Mesendoderm (in vitro differentiated cells): ENCODE results near the gene TRPM3.

ENCODE experiments used
- DNase-seq: peaks from one replicate; pipeline ENCODE4 v3.0.0; 2013
- H2AK5ac ChIP-seq: 2 replicates; pipeline ENCODE4 v1.6.1; 2013; ENCODE audit warnings: low read length, inconsistent platforms
- H2BK120ac ChIP-seq: 2 replicates; pipeline ENCODE4 v1.6.1; 2013; ENCODE audit warnings: low read depth, mild to moderate bottlenecking, low read length, moderate library complexity, mixed read lengths
- H2BK15ac ChIP-seq: replicated peaks from 2 replicates; pipeline ENCODE4 v1.6.1; 2013; ENCODE audit warnings: low read depth, mild to moderate bottlenecking, moderate library complexity
- H2BK5ac ChIP-seq: 2 replicates; pipeline ENCODE4 v1.6.1; 2013; ENCODE audit warnings: low read length, inconsistent platforms
- H3K18ac ChIP-seq: 2 replicates; pipeline ENCODE4 v1.6.1; 2013; ENCODE audit warnings: mild to moderate bottlenecking, low read length, mixed read lengths
- H3K23ac ChIP-seq: one replicate; pipeline ENCODE4 v1.6.1; 2013; ENCODE audit warnings: low read length
- H3K27ac ChIP-seq: 2 replicates; pipeline ENCODE4 v1.5.1; 2013; ENCODE audit warnings: low read depth, mild to moderate bottlenecking, inconsistent platforms, low read length, moderate library complexity
- H3K27me3 ChIP-seq: 2 replicates; pipeline ENCODE4 v1.6.1; 2013; ENCODE audit warnings: low read length, control low read depth, mild to moderate bottlenecking, inconsistent platforms; ENCODE audit not compliant: insufficient read depth, poor library complexity
- H3K36me3 ChIP-seq: 2 replicates; pipeline ENCODE4 v1.6.1; 2013; ENCODE audit warnings: low read length, inconsistent platforms; ENCODE audit not compliant: control insufficient read depth, insufficient read depth
- H3K4ac ChIP-seq: one replicate; pipeline ENCODE4 v1.6.1; 2013; ENCODE audit warnings: low read depth, mild to moderate bottlenecking, low read length, moderate library complexity
- H3K4me1 ChIP-seq: 2 replicates; pipeline ENCODE4 v1.6.1; 2013; ENCODE audit warnings: low read depth, low read length, inconsistent platforms; ENCODE audit not compliant: control insufficient read depth
- H3K4me2 ChIP-seq: 2 replicates; pipeline ENCODE4 v1.6.1; 2013; ENCODE audit warnings: low read length
- H3K4me3 ChIP-seq: 2 replicates; pipeline ENCODE4 v1.5.1; 2013; ENCODE audit warnings: mild to moderate bottlenecking, low read length
- H3K56ac ChIP-seq: one replicate; pipeline ENCODE4 v1.6.1; 2013; ENCODE audit warnings: low read length
- H3K79me1 ChIP-seq: 2 replicates; pipeline ENCODE4 v1.6.1; 2013; ENCODE audit warnings: low read length, inconsistent platforms
- H3K79me2 ChIP-seq: 2 replicates; pipeline ENCODE4 v1.6.1; 2013; ENCODE audit warnings: mild to moderate bottlenecking, low read length; ENCODE audit not compliant: control insufficient read depth, insufficient read depth
- H3K9ac ChIP-seq: 2 replicates; pipeline ENCODE4 v1.6.1; 2013; ENCODE audit warnings: low read length, inconsistent platforms
- H4K5ac ChIP-seq: one replicate; pipeline ENCODE4 v1.6.1; 2013; ENCODE audit warnings: low read length
- H4K8ac ChIP-seq: one replicate; pipeline ENCODE4 v1.6.1; 2013; ENCODE audit warnings: low read depth, mild to moderate bottlenecking, control low read depth, low read length, moderate library complexity
- WGBS: extraction: QIAGEN DNeasy Blood & Tissue Kit; methylation state at CpG from one replicate; pipeline ENCODE4 v1.1.7; 2013; ENCODE audit warnings: low lambda C conversion rate, missing lambda C conversion rate; ENCODE audit not compliant: insufficient coverage; ENCODE audit errors: extremely low coverage; 5-methylcytosine and 5-hydroxymethylcytosine counted together

TRPM3 gene

DNA sequence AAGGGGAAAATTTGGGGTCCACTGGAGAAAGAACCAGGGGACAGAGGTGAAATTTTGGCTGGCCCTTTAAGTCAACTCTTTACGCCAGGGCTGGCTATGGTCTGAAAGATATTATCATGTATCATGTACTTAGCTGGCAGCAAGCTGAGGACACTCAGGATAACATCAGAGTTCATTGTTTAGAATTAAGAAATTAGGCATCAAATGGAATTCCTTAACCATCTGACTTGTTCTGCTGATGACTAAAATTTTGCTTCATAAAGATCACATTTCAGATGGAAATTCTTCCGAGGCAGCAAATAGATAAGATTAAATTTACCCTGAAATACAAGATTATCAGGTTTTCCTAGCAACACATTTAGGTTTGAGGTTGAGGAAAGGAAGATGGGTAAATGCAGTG lies 437.6 kb downstream of the TRPM3 start:
- Histone ChIP-seq H3K27ac (no peak overlapping the region), H3K27me3 (no peaks in the 10 kb centered on the region), H3K4me2 (no peak overlapping the region), H3K23ac (no peak overlapping the region), H2BK120ac (no peak overlapping the region), H3K4ac (no peak overlapping the region), H3K79me2 (no peaks in the 10 kb centered on the region), H2BK15ac (no peak overlapping the region), H3K18ac (no peak overlapping the region), H4K8ac (no peak overlapping the region), H3K4me3 (no peak overlapping the region), H3K56ac (no peak overlapping the region), H4K5ac (no peak overlapping the region), H2BK5ac (no peak overlapping the region), H2AK5ac (no peak overlapping the region), H3K36me3 (no peaks in the 10 kb centered on the region), H3K4me1 (no peaks in the 10 kb centered on the region), H3K79me1 (no peaks in the 10 kb centered on the region), H3K9ac (no peak overlapping the region)
- no peak for DNase-seq
- WGBS: no CpG with 5 or more reads among the region's 2 CpGs

DNA sequence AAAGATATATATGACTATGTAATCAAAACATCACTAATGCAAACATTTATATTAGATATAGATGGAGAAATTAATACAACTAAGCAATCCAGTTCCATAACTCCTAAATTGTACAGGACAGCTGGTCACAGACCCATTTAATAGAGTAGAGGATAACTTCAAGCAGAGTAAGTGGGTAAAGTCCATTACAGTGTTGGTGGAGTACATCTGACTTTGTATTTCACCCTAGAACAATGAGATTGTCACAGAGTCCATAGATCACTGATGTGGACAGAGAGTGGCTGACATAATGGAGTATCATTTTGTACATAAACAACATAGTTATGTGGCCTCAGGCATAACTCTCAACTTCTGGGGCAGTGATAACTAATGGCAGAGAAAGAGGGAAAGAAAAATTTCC lies 439.1 kb downstream of the TRPM3 start:
- no peak overlapping the region for H3K56ac ChIP-seq
- H3K18ac ChIP-seq: no peak overlapping the region
- H2BK5ac ChIP-seq: no peak overlapping the region
- H2AK5ac ChIP-seq: no peak overlapping the region
- H3K27ac ChIP-seq: no peak overlapping the region
- no peak overlapping the region for H3K9ac ChIP-seq
- no peak overlapping the region for H4K5ac ChIP-seq
- H3K4ac ChIP-seq: no peak overlapping the region
- H3K79me2 ChIP-seq: no peaks in the 10 kb centered on the region
- H4K8ac ChIP-seq: no peak overlapping the region
- no peaks in the 10 kb centered on the region for H3K36me3 ChIP-seq
- DNase-seq: no peak
- no peak overlapping the region for H3K23ac ChIP-seq
- H3K4me3 ChIP-seq: no peak overlapping the region
- no peak overlapping the region for H2BK15ac ChIP-seq
- H3K4me2 ChIP-seq: no peak overlapping the region
- no peaks in the 10 kb centered on the region for H3K79me1 ChIP-seq
- no peaks in the 10 kb centered on the region for H3K27me3 ChIP-seq
- H3K4me1 ChIP-seq: no peaks in the 10 kb centered on the region
- no peak overlapping the region for H2BK120ac ChIP-seq

DNA sequence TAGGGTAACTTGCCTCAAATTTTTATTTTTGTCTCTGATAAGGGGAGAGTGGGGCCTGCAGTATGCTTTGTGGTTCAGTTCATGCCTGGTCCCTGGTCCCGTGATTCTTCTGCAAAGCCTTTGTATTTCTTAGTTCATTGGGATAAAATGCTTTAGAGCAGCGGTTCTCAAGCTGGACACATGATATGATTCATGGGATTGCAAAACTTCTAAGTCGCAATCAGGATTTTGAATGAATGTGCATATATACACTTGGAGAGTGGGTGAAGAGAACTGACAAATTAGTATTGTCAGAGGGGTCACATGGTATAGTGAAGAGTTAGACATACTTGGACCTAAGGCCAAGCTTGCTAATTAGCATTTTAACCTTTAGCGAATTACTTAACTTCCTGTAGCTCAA lies 441.6 kb downstream of the TRPM3 start:
- no peak overlapping the region for H3K4me2 ChIP-seq
- no peak overlapping the region for H3K23ac ChIP-seq
- no peak overlapping the region for H3K9ac ChIP-seq
- no peaks in the 10 kb centered on the region for H3K4me1 ChIP-seq
- H2BK5ac ChIP-seq: no peak overlapping the region
- no peak overlapping the region for H3K56ac ChIP-seq
- no CpG with 5 or more reads among the region's 4 CpGs for WGBS
- H3K79me1 ChIP-seq: no peaks in the 10 kb centered on the region
- no peak overlapping the region for H3K4ac ChIP-seq
- no peak overlapping the region for H3K4me3 ChIP-seq
- no peaks in the 10 kb centered on the region for H3K79me2 ChIP-seq
- H2BK120ac ChIP-seq: no peak overlapping the region
- no peak overlapping the region for H3K18ac ChIP-seq
- no peak overlapping the region for H2AK5ac ChIP-seq
- no peak overlapping the region for H4K5ac ChIP-seq
- no peak overlapping the region for H3K27ac ChIP-seq
- no peak for DNase-seq
- no peaks in the 10 kb centered on the region for H3K27me3 ChIP-seq
- no peaks in the 10 kb centered on the region for H3K36me3 ChIP-seq
- H2BK15ac ChIP-seq: no peak overlapping the region
- H4K8ac ChIP-seq: no peak overlapping the region

DNA sequence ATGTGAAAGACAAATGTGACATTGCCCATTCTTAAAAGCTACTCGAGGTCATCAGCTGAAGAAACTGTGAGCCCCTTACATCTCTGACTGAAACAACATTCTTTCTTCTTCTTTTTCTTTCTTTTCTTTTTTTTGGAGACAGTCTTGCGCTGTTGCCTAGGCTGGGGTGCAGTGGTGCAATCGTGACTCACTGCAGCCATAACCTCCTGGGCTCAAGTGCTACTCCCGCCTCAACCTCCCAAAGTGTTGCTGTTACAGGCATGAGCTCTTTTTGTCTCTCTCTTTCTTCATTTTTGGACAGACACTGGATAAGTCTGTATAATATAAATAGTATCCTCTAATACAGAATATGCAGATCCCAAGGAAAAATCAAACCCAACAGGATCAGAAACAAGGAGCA lies 443.3 kb downstream of the TRPM3 start:
- Histone ChIP-seq H3K79me1 (no peaks in the 10 kb centered on the region), H2AK5ac (no peak overlapping the region), H4K5ac (no peak overlapping the region), H2BK15ac (no peak overlapping the region), H3K56ac (no peak overlapping the region), H3K9ac (no peak overlapping the region), H3K27me3 (no peaks in the 10 kb centered on the region), H3K4ac (no peak overlapping the region), H4K8ac (no peak overlapping the region), H3K18ac (no peak overlapping the region), H3K36me3 (no peaks in the 10 kb centered on the region), H3K79me2 (no peaks in the 10 kb centered on the region), H3K4me2 (no peak overlapping the region), H3K23ac (no peak overlapping the region), H3K27ac (no peak overlapping the region), H3K4me1 (no peaks in the 10 kb centered on the region), H2BK5ac (no peak overlapping the region), H3K4me3 (no peak overlapping the region), H2BK120ac (no peak overlapping the region)
- no peak for DNase-seq
- no CpG with 5 or more reads among the region's 4 CpGs for WGBS

DNA sequence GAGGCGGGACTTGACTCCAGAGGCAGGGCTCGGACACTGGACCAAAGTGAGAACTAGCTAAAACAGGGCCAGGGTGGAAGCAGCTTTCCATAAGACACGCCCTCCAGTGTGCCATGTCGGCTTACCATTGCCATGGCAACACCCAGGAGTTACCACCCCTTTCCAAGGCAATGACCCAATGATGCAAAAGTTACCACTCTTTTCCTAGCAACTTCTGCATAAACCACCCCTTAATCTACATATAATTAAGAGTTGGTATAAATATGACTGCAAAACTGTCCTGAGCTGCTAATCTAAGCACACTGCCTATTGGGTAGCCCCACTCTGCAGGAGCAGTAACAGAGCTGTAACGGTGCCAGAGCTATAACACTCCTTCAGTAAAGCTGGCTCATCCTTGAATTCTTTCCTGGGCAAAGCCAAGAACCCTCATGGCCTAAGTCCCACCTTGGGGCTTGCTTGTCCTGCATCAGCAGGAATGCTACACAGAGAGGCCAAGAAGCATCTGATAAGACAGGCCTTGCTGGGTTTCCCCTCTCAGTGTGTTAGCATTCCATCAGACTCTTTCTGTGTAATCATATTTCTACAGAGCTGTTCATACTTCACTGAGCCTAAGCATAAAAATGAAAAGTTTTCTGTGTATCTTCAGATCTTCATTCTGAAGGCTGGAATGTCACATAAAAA lies 444.2 kb downstream of the TRPM3 start:
- DNase-seq: no peak
- no peak overlapping the region for H2AK5ac ChIP-seq
- no peak overlapping the region for H3K4me2 ChIP-seq
- H3K36me3 ChIP-seq: no peaks in the 10 kb centered on the region
- no peak overlapping the region for H3K4me3 ChIP-seq
- no peak overlapping the region for H3K56ac ChIP-seq
- no peak overlapping the region for H4K8ac ChIP-seq
- no peaks in the 10 kb centered on the region for H3K4me1 ChIP-seq
- H2BK5ac ChIP-seq: no peak overlapping the region
- H3K27me3 ChIP-seq: no peaks in the 10 kb centered on the region
- no peak overlapping the region for H3K18ac ChIP-seq
- no peaks in the 10 kb centered on the region for H3K79me1 ChIP-seq
- H4K5ac ChIP-seq: no peak overlapping the region
- no peak overlapping the region for H3K9ac ChIP-seq
- H3K79me2 ChIP-seq: no peaks in the 10 kb centered on the region
- H2BK120ac ChIP-seq: no peak overlapping the region
- no CpG with 5 or more reads among the region's 5 CpGs for WGBS
- no peak overlapping the region for H3K4ac ChIP-seq
- no peak overlapping the region for H3K27ac ChIP-seq
- no peak overlapping the region for H2BK15ac ChIP-seq
- H3K23ac ChIP-seq: no peak overlapping the region

DNA sequence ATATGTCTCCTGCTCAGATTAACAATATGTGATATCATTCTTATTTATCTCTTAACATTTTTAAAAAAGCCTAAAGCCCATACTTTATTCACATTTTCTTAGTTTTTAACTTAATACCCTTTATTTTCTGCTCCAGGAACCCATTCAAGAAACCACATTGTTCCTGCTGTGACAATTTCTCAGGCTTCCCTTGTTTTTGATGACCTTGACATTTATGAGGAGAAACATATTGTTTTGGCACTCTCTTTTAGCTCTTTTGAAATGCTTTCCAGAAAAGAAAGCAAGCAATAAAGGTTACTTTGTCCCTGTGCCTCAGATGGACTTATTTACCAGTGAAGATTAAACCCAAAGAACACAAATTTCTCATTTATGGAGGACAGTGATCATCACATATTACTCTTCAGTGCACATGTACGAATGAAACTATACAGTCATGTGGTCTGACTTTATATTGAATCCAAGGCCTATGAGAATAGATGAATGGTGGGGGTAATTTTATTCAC lies 445.5 kb downstream of the TRPM3 start:
- H3K79me2 ChIP-seq: no peaks in the 10 kb centered on the region
- no peak overlapping the region for H3K18ac ChIP-seq
- H3K27ac ChIP-seq: no peak overlapping the region
- no peaks in the 10 kb centered on the region for H3K79me1 ChIP-seq
- no peak overlapping the region for H4K5ac ChIP-seq
- no peak overlapping the region for H3K4me2 ChIP-seq
- no peak overlapping the region for H3K9ac ChIP-seq
- no peak overlapping the region for H3K4ac ChIP-seq
- no CpG with 5 or more reads among the region's 1 CpG for whole genome bisulfite sequencing
- no peaks in the 10 kb centered on the region for H3K27me3 ChIP-seq
- no peak overlapping the region for H4K8ac ChIP-seq
- no peaks in the 10 kb centered on the region for H3K36me3 ChIP-seq
- H3K56ac ChIP-seq: no peak overlapping the region
- no peak overlapping the region for H2BK5ac ChIP-seq
- H3K4me1 ChIP-seq: no peaks in the 10 kb centered on the region
- no peak overlapping the region for H3K23ac ChIP-seq
- H2BK15ac ChIP-seq: no peak overlapping the region
- H2AK5ac ChIP-seq: no peak overlapping the region
- no peak overlapping the region for H3K4me3 ChIP-seq
- no peak overlapping the region for H2BK120ac ChIP-seq
- DNase-seq: no peak
